ENCODE results near the gene SGPP2.

DNA sequence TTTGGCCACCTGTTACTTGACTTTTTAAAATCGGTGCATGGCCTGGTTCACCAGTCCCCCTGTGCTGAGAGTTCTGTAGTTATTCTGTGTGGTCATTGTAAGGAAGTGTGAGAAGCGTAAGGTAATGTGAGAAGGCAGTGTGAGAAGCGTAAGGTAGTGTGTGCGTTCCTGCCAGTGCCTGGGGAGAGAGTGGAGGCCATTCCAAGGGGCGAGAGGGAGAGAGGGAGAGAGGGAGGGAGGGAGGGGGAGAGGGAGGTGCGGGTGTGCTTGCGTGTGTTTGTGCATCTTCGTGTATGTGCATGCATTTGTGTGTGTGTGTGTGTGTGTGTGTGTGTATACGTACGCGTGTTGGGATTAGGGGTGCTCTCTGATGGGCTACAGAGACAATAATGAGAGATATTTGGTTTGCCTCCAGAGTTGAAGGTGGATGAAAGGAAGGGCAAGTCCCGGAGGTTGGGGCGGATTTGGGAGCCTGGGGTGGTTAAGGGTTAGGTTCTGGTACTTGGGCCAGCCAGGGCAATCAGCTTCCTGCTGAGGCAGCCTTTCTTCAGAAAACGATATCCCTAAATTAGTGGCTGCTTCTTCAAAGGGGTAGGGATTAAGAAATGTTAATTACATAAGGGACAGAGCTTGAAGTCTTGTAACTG lies 53.7 kb downstream of the SGPP2 start:
- TF ChIP-seq, protein P1, sequence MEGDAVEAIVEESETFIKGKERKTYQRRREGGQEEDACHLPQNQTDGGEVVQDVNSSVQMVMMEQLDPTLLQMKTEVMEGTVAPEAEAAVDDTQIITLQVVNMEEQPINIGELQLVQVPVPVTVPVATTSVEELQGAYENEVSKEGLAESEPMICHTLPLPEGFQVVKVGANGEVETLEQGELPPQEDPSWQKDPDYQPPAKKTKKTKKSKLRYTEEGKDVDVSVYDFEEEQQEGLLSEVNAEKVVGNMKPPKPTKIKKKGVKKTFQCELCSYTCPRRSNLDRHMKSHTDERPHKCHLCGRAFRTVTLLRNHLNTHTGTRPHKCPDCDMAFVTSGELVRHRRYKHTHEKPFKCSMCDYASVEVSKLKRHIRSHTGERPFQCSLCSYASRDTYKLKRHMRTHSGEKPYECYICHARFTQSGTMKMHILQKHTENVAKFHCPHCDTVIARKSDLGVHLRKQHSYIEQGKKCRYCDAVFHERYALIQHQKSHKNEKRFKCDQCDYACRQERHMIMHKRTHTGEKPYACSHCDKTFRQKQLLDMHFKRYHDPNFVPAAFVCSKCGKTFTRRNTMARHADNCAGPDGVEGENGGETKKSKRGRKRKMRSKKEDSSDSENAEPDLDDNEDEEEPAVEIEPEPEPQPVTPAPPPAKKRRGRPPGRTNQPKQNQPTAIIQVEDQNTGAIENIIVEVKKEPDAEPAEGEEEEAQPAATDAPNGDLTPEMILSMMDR (IDR thresholded peaks at IDR 0.05): no peak
- no peak for TF ChIP-seq POLR2A (IDR thresholded peaks at IDR 0.05)
- TF ChIP-seq POLR2AphosphoS5 (IDR thresholded peaks at IDR 0.05): no peak
- no peak for TF ChIP-seq EP300 (IDR thresholded peaks at IDR 0.05)
